Ishikawa (cell line): Measurements from ENCODE around the gene SLC9A9.
"Not testable (repeated sequence)": the region's sequence is repeated elsewhere in the genome, so short reads cannot be mapped to it uniquely, and the experiment has no call there.

Source experiments
- CREB1 ChIP-seq: IDR thresholded peaks from 2 replicates; pipeline ENCODE4 v1.6.1; 2012; ENCODE audit warnings: low read depth
- EP300 ChIP-seq: IDR thresholded peaks from 2 replicates; pipeline ENCODE4 v1.6.1; 2012; ENCODE audit warnings: borderline replicate concordance
- TAF1 ChIP-seq: IDR thresholded peaks from 2 replicates; pipeline ENCODE4 v1.6.1; 2012; ENCODE audit warnings: low read depth, mild to moderate bottlenecking
- YY1 ChIP-seq: IDR thresholded peaks from 2 replicates; pipeline ENCODE4 v1.6.1; 2012; ENCODE audit warnings: low read depth

GRCh38 chr3:143431298-143431697 is 417.0 kb downstream of the SLC9A9 start:
- not testable (repeated sequence) for TF ChIP-seq CREB1, EP300, YY1, TAF1
